ENCODE data around the gene LARP4.

The LARP4 gene

GRCh38 chr12:50528800-50529199, 128.1 kb downstream of the LARP4 start:
- DNase-seq, result no peak

GRCh38 chr12:50529345-50529744, 128.7 kb downstream of the LARP4 start:
- DNase-seq, result no peak
